Kidney epithelial cell (primary cell): ENCODE data around the gene LCE4A. TPM values are rescaled to one million over a fixed set of nuclear protein-coding genes. Genes with fewer than 3 reads are reported as not detected.

ENCODE experiments used
- DNase-seq: peaks from one replicate; pipeline ENCODE4 v3.0.0-alpha.2; 2010; ENCODE audit warnings: low read depth
- H3K27me3 ChIP-seq: 2 replicates; pipeline ENCODE4 v1.6.0; 2011; ENCODE audit warnings: low read length; ENCODE audit not compliant: control insufficient read depth, insufficient read depth
- H3K36me3 ChIP-seq: 2 replicates; pipeline ENCODE4 v1.5.1; 2011; ENCODE audit warnings: low read length; ENCODE audit not compliant: control insufficient read depth, insufficient read depth
- H3K4me3 ChIP-seq: 2 replicates; pipeline ENCODE4 v1.5.1; 2011; ENCODE audit warnings: low read depth, mild to moderate bottlenecking, control low read depth, low read length
- CTCF ChIP-seq: IDR thresholded peaks from 2 replicates; pipeline ENCODE4 v1.5.1; 2011; ENCODE audit warnings: mild to moderate bottlenecking, moderate library complexity, low read length, control low read depth, inconsistent platforms; ENCODE audit not compliant: insufficient read depth, poor library complexity, severe bottlenecking
- total RNA-seq: library from RNA; depleted of rRNA; stranded (reverse); fragments of >200 nt; gene quantifications from 2 replicates; pipeline ENCODE4 v1.2.3, GENCODE V29; 2015

The LCE4A gene
- total RNA-seq, 1 donor from 2014 or later: not detected

- Histone ChIP-seq H3K36me3 (no peaks in the 10 kb centered on the region), H3K4me3 (no peak overlapping the region), H3K27me3 (no peaks in the 10 kb centered on the region)
- no peak for TF ChIP-seq CTCF
- no peak for DNase-seq
Observed at GRCh38 chr1:152752225-152752624, 44.3 kb downstream of the LCE4A start.

GRCh38 chr1:152753586-152753985 lies 45.6 kb downstream of the LCE4A start:
- no peak overlapping the region for H3K4me3 ChIP-seq
- no peaks in the 10 kb centered on the region for H3K36me3 ChIP-seq
- TF ChIP-seq CTCF: no peak
- no peaks in the 10 kb centered on the region for H3K27me3 ChIP-seq
- DNase-seq: no peak

GRCh38 chr1:152756872-152757271 lies 48.9 kb downstream of the LCE4A start:
- Histone ChIP-seq H3K4me3 (no peak overlapping the region), H3K27me3 (no peaks in the 10 kb centered on the region), H3K36me3 (no peaks in the 10 kb centered on the region)
- no peak for DNase-seq
- TF ChIP-seq CTCF: no peak

GRCh38 chr1:152757747-152758146 lies 49.8 kb downstream of the LCE4A start, which contains the start of gene KPRP:
KPRP (plus strand) TSS chr1:152758025; CDS start chr1:152759589, 1,564 bp downstream.
- no peak for TF ChIP-seq CTCF
- Histone ChIP-seq H3K4me3 (no peak within 1 kb of the TSS), H3K27me3 (no peaks in the 10 kb centered on the region), H3K36me3 (no peaks in the 10 kb centered on the region)
- DNase-seq: no peak

- DNase-seq: no peak
- Histone ChIP-seq H3K27me3 (no peaks in the 10 kb centered on the region), H3K36me3 (no peaks in the 10 kb centered on the region), H3K4me3 (no peak overlapping the region)
- TF ChIP-seq CTCF: no peak
Observed at GRCh38 chr1:152758636-152759035, 50.7 kb downstream of the LCE4A start.

Other genes starting within 250 kb of the LCE4A start
- not detected in 2 replicates for gene LCE5A, start 197.4 kb upstream of the LCE4A start, total RNA-seq
- gene CRCT1, start 193.7 kb upstream of the LCE4A start, total RNA-seq: 0.75 TPM in 1 of 2 replicates, not detected in the other
- not detected in 2 replicates for gene LCE3E, start 141.4 kb upstream of the LCE4A start, total RNA-seq
- gene LCE3D, start 127.6 kb upstream of the LCE4A start, total RNA-seq: not detected in 2 replicates
- gene LCE3C, start 107.9 kb upstream of the LCE4A start, total RNA-seq: not detected in 2 replicates
- gene LCE3B, start 94.3 kb upstream of the LCE4A start, total RNA-seq: not detected in 2 replicates
- gene LCE3A, start 85.1 kb upstream of the LCE4A start, total RNA-seq: not detected in 2 replicates
- not detected in 2 replicates for gene LCE2D, start 44.8 kb upstream of the LCE4A start, total RNA-seq
- not detected in 2 replicates for gene LCE2C, start 32.9 kb upstream of the LCE4A start, total RNA-seq
- not detected in 2 replicates for gene LCE2B, start 22.0 kb upstream of the LCE4A start, total RNA-seq
- gene LCE2A, start 9.8 kb upstream of the LCE4A start, total RNA-seq: not detected in 2 replicates
- gene KPRP, start 49.9 kb downstream of the LCE4A start, total RNA-seq: not detected in 2 replicates
- gene LCE1F, start 67.0 kb downstream of the LCE4A start, total RNA-seq: not detected in 2 replicates
- not detected in 2 replicates for gene LCE1E, start 78.1 kb downstream of the LCE4A start, total RNA-seq
- gene LCE1D, start 88.6 kb downstream of the LCE4A start, total RNA-seq: not detected in 2 replicates
- not detected in 2 replicates for gene LCE1C, start 98.5 kb downstream of the LCE4A start, total RNA-seq
- gene LCE1B, start 103.8 kb downstream of the LCE4A start, total RNA-seq: not detected in 2 replicates
- gene LCE1A, start 119.3 kb downstream of the LCE4A start, total RNA-seq: not detected in 2 replicates
- gene LCE6A, start 134.7 kb downstream of the LCE4A start, total RNA-seq: not detected in 2 replicates
- not detected in 2 replicates for gene LCE7A, start 151.8 kb downstream of the LCE4A start, total RNA-seq
- gene SMCP, start 170.2 kb downstream of the LCE4A start, total RNA-seq: not detected in 2 replicates
- 1.2 and 2.3 TPM in 2 replicates for gene IVL, start 200.4 kb downstream of the LCE4A start, total RNA-seq
- gene SPRR5, start 239.0 kb downstream of the LCE4A start, total RNA-seq: not detected in 2 replicates